Adrenal gland (tissue), 12 donors: ENCODE results near the gene SBF2. TPM values are rescaled to one million over a fixed set of nuclear protein-coding genes. Genes with fewer than 3 reads are reported as not detected.

ENCODE experiments used
- DNase-seq, 7 donors: peaks; one replicate each; pipeline ENCODE4 v3.0.0-alpha.2; 2019 to 2020
- H3K27ac ChIP-seq, 5 donors: fragments of 200-600 bp; sonication (generic) in 4 of 5; 1 replicate in 3 of 5; 2 replicates in 2 of 5; pipeline versions ENCODE4 v1.5.1 to v1.8.0; 2016 to 2020; ENCODE audit warnings: mild to moderate bottlenecking in 1 of 5
- H3K27me3 ChIP-seq: fragments of 200-600 bp; 2 replicates; pipeline ENCODE4 v1.8.0; 2021
- H3K36me3 ChIP-seq, 2 donors: fragments of 200-600 bp; replicated peaks in 1 of 2; 1 replicate in 1 of 2; 2 replicates in 1 of 2; pipeline versions ENCODE4 v1.5.1 to v1.8.0; 2018 to 2022
- H3K4me1 ChIP-seq, 2 donors: fragments of 200-600 bp; replicated peaks in 1 of 2; 1 replicate in 1 of 2; 2 replicates in 1 of 2; pipeline versions ENCODE4 v1.5.1 to v1.8.0; 2018 to 2021
- H3K4me3 ChIP-seq, 4 donors: fragments of 200-600 bp; sonication (generic) in 3 of 4; one replicate each; pipeline ENCODE4 v1.5.1; 2016 to 2018
- H3K9me3 ChIP-seq, 3 donors: fragments of 200-600 bp; sonication (generic) in 1 of 3; replicated peaks in 1 of 3; 1 replicate in 2 of 3; 2 replicates in 1 of 3; pipeline versions ENCODE4 v1.5.1 to v1.8.0; 2016 to 2021
- POLR2A ChIP-seq, 2 donors: fragments of 450-650 bp; IDR thresholded peaks; one replicate each; pipeline ENCODE4 v1.6.1; 2017; ENCODE audit warnings: antibody characterized with exemption in 2 of 2, mild to moderate bottlenecking in 2 of 2, moderate library complexity in 1 of 2
- WGBS, 4 donors: extraction: QIAGEN DNeasy Blood & Tissue Kit in 2 of 4; methylation state at CpG; one replicate each; pipeline versions ENCODE4 v1.1.5 to v1.1.7; 2013 to 2017; 5-methylcytosine and 5-hydroxymethylcytosine counted together
- intact Hi-C, 2 donors: fragments of 100-400 bp; cut with DNase I; formaldehyde crosslinking; loops; one replicate each; pipeline versions ENCODE4 v1.14.1 to v1.15.0; 2022 to 2023
- polyA plus RNA-seq, 3 donors: library from polyadenylated mRNA; stranded (reverse); fragments of 200-250 nt in 2 of 3; fragments of 350-450 nt in 1 of 3; fragmentation: Illumina TruSeq in 1 of 3; extraction: RNeasy Lipid Tissue Mini Kit (QIAGEN cat#74804) in 1 of 3; gene quantifications; one replicate each; pipeline ENCODE4 v1.2.3, GENCODE V29; 2013 to 2014
- total RNA-seq, 9 donors: library from RNA; depleted of rRNA in 4 of 9; stranded (reverse); fragments of >200 nt in 4 of 9; fragments of 120-200 nt in 1 of 9; fragmentation: NEBNext Ultra II Directional in 1 of 9; extraction: Animal tissue kit (Norgen Biotek cat#: 25700) in 1 of 9; gene quantifications; one replicate each; pipeline versions ENCODE4 v1.1.0 to v1.2.4, GENCODE V29; 2013 to 2023
- TF ChIP-seq, protein P1 (sequence below), 6 experiments: fragments of 450-650 bp in 4 of 6; fragments of 200-600 bp in 2 of 6; sonication (generic) in 1 of 6; IDR thresholded peaks; 1 replicate in 5 of 6; 2 replicates in 1 of 6; pipeline versions ENCODE4 v1.5.1 to v1.8.0; 2016 to 2021; ENCODE audit warnings: antibody characterized with exemption in 6 of 6, mild to moderate bottlenecking in 2 of 6, moderate library complexity in 1 of 6
- donor health status: healthy with polysubstance abuse.
- donor health status: Bipolar disorder and iron deficiency.
- donor health status: DM: yes; HTN: yes; CAD: no.
- donor health status: DM: no; HTN: no; CAD: no.
- donor health status: DM: no; HTN: no; CAD: no.
- donor health status: DM: yes; HTN: yes; CAD: no.

SBF2 gene
- total and polyA plus RNA-seq, 12 donors: 12.5 to 66.7 (median 38.0) TPM

GRCh38 chr11:10118865-10119264 lies 175.2 kb downstream of the SBF2 start:
- H3K4me1 ChIP-seq: peaks cover 12 to 34% of the 10 kb centered on the region in 2 donors
- H3K27ac ChIP-seq: no peak overlapping the region
- no peaks in the 10 kb centered on the region for H3K9me3 ChIP-seq
- 80 to 90% (median 84%) methylated on average over 1 of the region's 1 CpG for whole genome bisulfite sequencing, 4 donors
- no peak overlapping the region for H3K4me3 ChIP-seq
- intact Hi-C loops: no loop called here
- TF ChIP-seq, protein P1, sequence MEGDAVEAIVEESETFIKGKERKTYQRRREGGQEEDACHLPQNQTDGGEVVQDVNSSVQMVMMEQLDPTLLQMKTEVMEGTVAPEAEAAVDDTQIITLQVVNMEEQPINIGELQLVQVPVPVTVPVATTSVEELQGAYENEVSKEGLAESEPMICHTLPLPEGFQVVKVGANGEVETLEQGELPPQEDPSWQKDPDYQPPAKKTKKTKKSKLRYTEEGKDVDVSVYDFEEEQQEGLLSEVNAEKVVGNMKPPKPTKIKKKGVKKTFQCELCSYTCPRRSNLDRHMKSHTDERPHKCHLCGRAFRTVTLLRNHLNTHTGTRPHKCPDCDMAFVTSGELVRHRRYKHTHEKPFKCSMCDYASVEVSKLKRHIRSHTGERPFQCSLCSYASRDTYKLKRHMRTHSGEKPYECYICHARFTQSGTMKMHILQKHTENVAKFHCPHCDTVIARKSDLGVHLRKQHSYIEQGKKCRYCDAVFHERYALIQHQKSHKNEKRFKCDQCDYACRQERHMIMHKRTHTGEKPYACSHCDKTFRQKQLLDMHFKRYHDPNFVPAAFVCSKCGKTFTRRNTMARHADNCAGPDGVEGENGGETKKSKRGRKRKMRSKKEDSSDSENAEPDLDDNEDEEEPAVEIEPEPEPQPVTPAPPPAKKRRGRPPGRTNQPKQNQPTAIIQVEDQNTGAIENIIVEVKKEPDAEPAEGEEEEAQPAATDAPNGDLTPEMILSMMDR (IDR thresholded peaks at IDR 0.05): no peak
- TF ChIP-seq POLR2A (IDR thresholded peaks at IDR 0.05): no peak
- no peaks in the 10 kb centered on the region for H3K27me3 ChIP-seq
- DNase-seq: no peak
- no peaks in the 10 kb centered on the region for H3K36me3 ChIP-seq

GRCh38 chr11:10117709-10118351 lies 176.2 kb downstream of the SBF2 start:
- Histone ChIP-seq H3K27me3 (no peaks in the 10 kb centered on the region), H3K36me3 (no peaks in the 10 kb centered on the region), H3K4me1 (peaks cover 12 to 31% of the 10 kb centered on the region in 2 donors), H3K4me3 (no peak overlapping the region), H3K9me3 (no peaks in the 10 kb centered on the region), H3K27ac (peak overlapping the region in 1 of 5 donors; percentile 49)
- TF ChIP-seq, protein P1 (IDR thresholded peaks at IDR 0.05): no peak
- no peak for TF ChIP-seq POLR2A (IDR thresholded peaks at IDR 0.05)
- WGBS, 4 donors: 50 to 60% (median 57%) methylated on average over 3 of the region's 3 CpGs
- intact Hi-C loops: no loop called here
- no peak for DNase-seq

DNA sequence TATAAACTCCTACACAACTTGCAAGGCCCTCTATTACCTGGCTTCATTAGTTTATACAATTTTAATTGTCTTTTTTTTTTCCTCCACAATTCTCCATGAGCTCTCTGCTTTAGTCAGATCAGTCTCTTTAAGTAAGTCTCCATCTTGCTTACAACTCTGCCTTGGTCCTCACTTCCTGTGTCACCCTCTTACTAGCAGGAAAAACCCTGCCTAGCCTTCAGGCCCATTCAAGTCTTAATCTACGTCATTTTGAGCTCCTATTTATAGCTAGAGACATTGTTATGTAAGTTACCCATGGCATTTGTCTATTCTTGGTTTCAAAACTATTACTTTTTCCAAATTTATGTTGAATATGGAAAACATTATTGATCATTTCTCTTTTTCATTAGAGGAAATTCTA lies 177.4 kb downstream of the SBF2 start:
- intact Hi-C loops: no loop called here
- Histone ChIP-seq H3K27me3 (no peaks in the 10 kb centered on the region), H3K4me1 (peaks cover 12 to 25% of the 10 kb centered on the region in 2 donors), H3K4me3 (no peak overlapping the region), H3K36me3 (no peaks in the 10 kb centered on the region), H3K9me3 (no peaks in the 10 kb centered on the region), H3K27ac (no peak overlapping the region)
- DNase-seq: no peak
- 62 to 75% (median 72%) methylated on average over 1 of the region's 1 CpG for WGBS, 4 donors
- TF ChIP-seq, protein P1 (IDR thresholded peaks at IDR 0.05): no peak
- TF ChIP-seq POLR2A (IDR thresholded peaks at IDR 0.05): no peak

DNA sequence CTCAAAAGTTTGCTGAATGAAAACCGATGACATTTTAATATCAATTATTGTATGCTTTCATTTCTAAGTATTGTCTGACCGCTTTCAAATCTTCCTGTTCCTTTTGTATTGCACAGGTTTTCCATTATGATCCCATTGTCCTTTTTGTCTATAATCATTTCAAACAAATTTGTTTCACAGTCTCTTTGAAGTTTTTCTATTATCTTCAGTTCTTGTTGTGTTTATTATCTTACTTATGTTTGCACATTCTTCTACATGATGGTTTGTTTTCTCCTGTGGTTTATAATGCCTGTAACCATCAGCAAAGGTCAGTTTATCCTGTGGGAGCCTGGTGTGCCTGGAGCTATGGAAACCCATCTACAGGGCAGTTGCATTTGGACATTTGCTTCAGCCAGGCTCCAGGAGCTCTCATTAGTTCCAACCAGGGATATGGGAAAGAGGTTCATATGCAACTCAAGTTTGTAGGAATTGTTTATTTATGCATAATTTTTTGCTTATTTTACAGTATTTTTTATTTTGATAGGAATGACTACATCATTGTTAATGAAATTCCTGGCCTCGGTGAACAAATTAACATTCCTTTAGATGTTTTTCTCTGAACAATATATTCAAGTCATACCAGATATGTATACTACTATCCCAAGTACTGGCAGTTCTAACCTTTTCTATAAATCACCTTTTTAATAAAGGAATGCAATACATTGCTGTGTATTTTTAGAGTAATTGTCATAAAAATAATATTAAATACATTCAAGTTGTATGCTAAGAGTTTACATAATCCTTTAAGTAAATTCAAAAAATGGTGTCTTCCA lies 179.2 kb downstream of the SBF2 start:
- 90 to 92% (median 90%) methylated on average over 3 of the region's 3 CpGs for WGBS, 4 donors
- no peak for DNase-seq
- no peak overlapping the region for H3K27ac ChIP-seq
- H3K36me3 ChIP-seq: no peaks in the 10 kb centered on the region
- H3K27me3 ChIP-seq: no peaks in the 10 kb centered on the region
- H3K9me3 ChIP-seq: peaks cover 0 to 5% (median 0%) of the 10 kb centered on the region in 3 donors
- no peak overlapping the region for H3K4me3 ChIP-seq
- intact Hi-C loops: no loop called here
- TF ChIP-seq POLR2A (IDR thresholded peaks at IDR 0.05): no peak
- TF ChIP-seq, protein P1 (IDR thresholded peaks at IDR 0.05): no peak
- peaks cover 12 to 21% of the 10 kb centered on the region in 2 donors for H3K4me1 ChIP-seq
